Neural cell (in vitro differentiated cells): Measurements from ENCODE around the gene RANBP9.

Experiments
- POLR2AphosphoS5 ChIP-seq: IDR thresholded peaks from 2 replicates; pipeline ENCODE4 v1.6.1; 2012
- TF ChIP-seq, protein P1 (sequence below): fragments of 450-650 bp; IDR thresholded peaks from 2 replicates; pipeline ENCODE4 v1.5.1; 2014; ENCODE audit warnings: antibody characterized with exemption, mild to moderate bottlenecking, moderate library complexity; ENCODE audit not compliant: poor library complexity, severe bottlenecking

DNA sequence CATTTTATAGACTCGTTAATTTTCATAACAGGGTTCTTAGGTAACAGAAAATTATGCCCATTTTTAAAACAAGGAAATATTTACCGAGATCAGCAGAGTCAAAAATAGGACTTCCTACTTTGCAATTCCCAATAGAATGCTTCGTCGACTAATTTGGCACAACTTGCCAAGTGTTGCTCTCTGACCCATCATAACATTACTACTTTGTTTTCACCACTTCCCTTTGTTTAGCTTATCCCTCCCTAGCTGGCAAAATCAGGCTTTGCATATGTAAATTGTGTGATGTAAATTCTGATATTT lies 914 bp upstream of the RANBP9 start:
- TF ChIP-seq, protein P1, sequence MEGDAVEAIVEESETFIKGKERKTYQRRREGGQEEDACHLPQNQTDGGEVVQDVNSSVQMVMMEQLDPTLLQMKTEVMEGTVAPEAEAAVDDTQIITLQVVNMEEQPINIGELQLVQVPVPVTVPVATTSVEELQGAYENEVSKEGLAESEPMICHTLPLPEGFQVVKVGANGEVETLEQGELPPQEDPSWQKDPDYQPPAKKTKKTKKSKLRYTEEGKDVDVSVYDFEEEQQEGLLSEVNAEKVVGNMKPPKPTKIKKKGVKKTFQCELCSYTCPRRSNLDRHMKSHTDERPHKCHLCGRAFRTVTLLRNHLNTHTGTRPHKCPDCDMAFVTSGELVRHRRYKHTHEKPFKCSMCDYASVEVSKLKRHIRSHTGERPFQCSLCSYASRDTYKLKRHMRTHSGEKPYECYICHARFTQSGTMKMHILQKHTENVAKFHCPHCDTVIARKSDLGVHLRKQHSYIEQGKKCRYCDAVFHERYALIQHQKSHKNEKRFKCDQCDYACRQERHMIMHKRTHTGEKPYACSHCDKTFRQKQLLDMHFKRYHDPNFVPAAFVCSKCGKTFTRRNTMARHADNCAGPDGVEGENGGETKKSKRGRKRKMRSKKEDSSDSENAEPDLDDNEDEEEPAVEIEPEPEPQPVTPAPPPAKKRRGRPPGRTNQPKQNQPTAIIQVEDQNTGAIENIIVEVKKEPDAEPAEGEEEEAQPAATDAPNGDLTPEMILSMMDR = no peak
- no peak for TF ChIP-seq POLR2AphosphoS5
